Ishikawa (cell line): Measurements from ENCODE around the gene NDOR1.
A peak's percentile ranks its signal among the peaks of the same experiment; 100 is the strongest.

Experiments
- CEBPB ChIP-seq: IDR thresholded peaks from 2 replicates; pipeline ENCODE4 v1.6.1; 2012
- CREB1 ChIP-seq: IDR thresholded peaks from 2 replicates; pipeline ENCODE4 v1.6.1; 2012; ENCODE audit warnings: low read depth
- EGR1 ChIP-seq: IDR thresholded peaks from 2 replicates; pipeline ENCODE4 v1.6.1; 2012
- EP300 ChIP-seq: IDR thresholded peaks from 2 replicates; pipeline ENCODE4 v1.6.1; 2012; ENCODE audit warnings: borderline replicate concordance
- FOXM1 ChIP-seq: IDR thresholded peaks from 2 replicates; pipeline ENCODE4 v1.6.1; 2012; ENCODE audit warnings: low read depth, borderline replicate concordance
- MAX ChIP-seq: IDR thresholded peaks from 2 replicates; pipeline ENCODE4 v1.6.1; 2012
- RAD21 ChIP-seq: IDR thresholded peaks from 2 replicates; pipeline ENCODE4 v1.6.1; 2012; ENCODE audit warnings: low read depth
- REST ChIP-seq: IDR thresholded peaks from 2 replicates; pipeline ENCODE4 v1.6.1; 2012; ENCODE audit warnings: low read depth, mild to moderate bottlenecking
- TAF1 ChIP-seq: IDR thresholded peaks from 2 replicates; pipeline ENCODE4 v1.6.1; 2012; ENCODE audit warnings: low read depth, mild to moderate bottlenecking
- TEAD4 ChIP-seq: IDR thresholded peaks from 2 replicates; pipeline ENCODE4 v1.6.1; 2012
- USF1 ChIP-seq: IDR thresholded peaks from 2 replicates; pipeline ENCODE4 v1.6.1; 2012

- TF ChIP-seq TEAD4 (peak; percentile 79), REST (no peak), EP300 (no peak), MAX (0 out of 2 replicates have a peak, but pooled peaks have one; percentile 17), EGR1 (no peak), CEBPB (no peak), TAF1 (no peak), CREB1 (no peak), USF1 (peak; percentile 83), RAD21 (no peak), FOXM1 (no peak)
These were observed 7.2 kb upstream of the NDOR1 start for GRCh38 chr9:137198051-137198901.
